SIG-M5 treated with dmso at 0.1 percent for 504 hours (cell line): ENCODE results near the gene PLEKHA5.
"Not testable (repeated sequence)": the region's sequence is repeated elsewhere in the genome, so short reads cannot be mapped to it uniquely, and the experiment has no call there.

Experiments used
- DNase-seq: peaks from one replicate; lab custom pipeline; 2025; ENCODE audit not compliant: unreplicated experiment; lab: John Stamatoyannopoulos, UW

The PLEKHA5 gene

GRCh38 chr12:19316425-19316824 is 186.9 kb downstream of the PLEKHA5 start:
- DNase-seq = no peak

GRCh38 chr12:19322376-19322775 is 192.8 kb downstream of the PLEKHA5 start:
- no peak for DNase-seq

GRCh38 chr12:19323805-19324204 is 194.3 kb downstream of the PLEKHA5 start:
- no peak for DNase-seq

- DNase-seq = no peak
Observed at GRCh38 chr12:19326102-19326501, 196.6 kb downstream of the PLEKHA5 start.

- DNase-seq = no peak
Observed at GRCh38 chr12:19332196-19332595, 202.7 kb downstream of the PLEKHA5 start.

- no peak for DNase-seq
Observed at GRCh38 chr12:19338405-19338804, 208.9 kb downstream of the PLEKHA5 start.

- DNase-seq = not testable (repeated sequence)
Observed at GRCh38 chr12:19350850-19351249, 221.3 kb downstream of the PLEKHA5 start.

- no peak for DNase-seq
Observed at GRCh38 chr12:19351346-19351745, 221.8 kb downstream of the PLEKHA5 start.

- DNase-seq = no peak
Observed at GRCh38 chr12:19369691-19370148, 240.2 kb downstream of the PLEKHA5 start.

- no peak for DNase-seq
Observed at GRCh38 chr12:19373586-19373985, 244.1 kb downstream of the PLEKHA5 start.

GRCh38 chr12:19375888-19376287 is 246.4 kb downstream of the PLEKHA5 start:
- DNase-seq = no peak

- DNase-seq = no peak
Observed at GRCh38 chr12:19376691-19377090, 247.2 kb downstream of the PLEKHA5 start.

- no peak for DNase-seq
Observed at GRCh38 chr12:19382111-19382526, 252.6 kb downstream of the PLEKHA5 start.

- DNase-seq = no peak
Observed at GRCh38 chr12:19382563-19382962, 253.0 kb downstream of the PLEKHA5 start.

- DNase-seq = no peak
Observed at GRCh38 chr12:19387161-19387560, 257.6 kb downstream of the PLEKHA5 start.

- DNase-seq = no peak
Observed at GRCh38 chr12:19388131-19388549, 258.6 kb downstream of the PLEKHA5 start.

GRCh38 chr12:19390051-19390598 is 260.6 kb downstream of the PLEKHA5 start:
- DNase-seq = no peak

- not testable (repeated sequence) for DNase-seq
Observed at GRCh38 chr12:19392644-19393043, 263.1 kb downstream of the PLEKHA5 start.

- no peak for DNase-seq
Observed at GRCh38 chr12:19394385-19394784, 264.9 kb downstream of the PLEKHA5 start.

GRCh38 chr12:19397534-19397933 is 268.0 kb downstream of the PLEKHA5 start:
- no peak for DNase-seq

- no peak for DNase-seq
Observed at GRCh38 chr12:19398376-19399363, 269.1 kb downstream of the PLEKHA5 start.

- not testable (repeated sequence) for DNase-seq
Observed at GRCh38 chr12:19400649-19401285, 271.2 kb downstream of the PLEKHA5 start.
